Head of caudate nucleus (tissue), 42 donors: ENCODE data around the gene MNAT1.

ENCODE experiments used
- DNase-seq, 42 donors: peaks; one replicate each; pipeline versions ENCODE4 v3.0.0 to v3.0.0-alpha.2; 2020 to 2021; ENCODE audit warnings: mixed read lengths in 7 of 42
- intact Hi-C: fragments of 100-400 bp; cut with DNase I; formaldehyde crosslinking; loops from one replicate; pipeline ENCODE4 v1.15.0; 2022

Gene MNAT1

GRCh38 chr14:60981633-60982455 lies 247.3 kb downstream of the MNAT1 start:
- intact Hi-C loops: no loop called here
- peak in 16 of 42 donors; percentile 3 to 54 (median 25) for DNase-seq

GRCh38 chr14:60984196-60984595 lies 249.6 kb downstream of the MNAT1 start:
- intact Hi-C loops: no loop called here
- no peak for DNase-seq

- no peak for DNase-seq
- intact Hi-C loops: no loop called here
These were observed 251.9 kb downstream of the MNAT1 start for GRCh38 chr14:60986500-60986899.

GRCh38 chr14:60989599-60989998 lies 255.0 kb downstream of the MNAT1 start:
- DNase-seq: no peak
- intact Hi-C loops: no loop called here

- DNase-seq: no peak
- intact Hi-C loops: no loop called here
These were observed 264.1 kb downstream of the MNAT1 start for GRCh38 chr14:60998617-60999016.

- DNase-seq: no peak
- intact Hi-C loops: no loop called here
These were observed 265.0 kb downstream of the MNAT1 start for GRCh38 chr14:60999536-60999935.

GRCh38 chr14:61003571-61003970 lies 269.0 kb downstream of the MNAT1 start:
- no peak for DNase-seq
- intact Hi-C loops: no loop called here

GRCh38 chr14:61019537-61019936 lies 285.0 kb downstream of the MNAT1 start:
- intact Hi-C loops: no loop called here
- DNase-seq: no peak
